B cell (primary cell): ENCODE results near the gene CD59. TPM values are rescaled to one million over a fixed set of nuclear protein-coding genes. Genes with fewer than 3 reads are reported as not detected.

Experiments used
- ATAC-seq: fragments of 200-7000 bp; cut with Tn5 transposase; one replicate; pipeline ENCODE4 v1.10.0; 2021; ENCODE audit warnings: low read depth, mild to moderate bottlenecking, moderate number of reproducible peaks, moderate library complexity
- CTCF ChIA-PET: fragments of 350-600 bp; sonication (Branson Sonifier 250); formaldehyde crosslinking; loops from one replicate; lab custom pipeline; 2021; ENCODE audit warnings: antibody characterized with exemption, inconsistent platforms; lab: Charles Lee
- POLR2A ChIA-PET: fragments of 350-600 bp; sonication (Branson Sonifier 250); formaldehyde crosslinking; loops from one replicate; lab custom pipeline; 2021; ENCODE audit warnings: antibody characterized with exemption; lab: Charles Lee
- DNase-seq: peaks from one replicate; pipeline ENCODE4 v3.0.0; 2013
- H2AFZ ChIP-seq: 2 replicates; pipeline ENCODE4 v1.6.1; 2012; ENCODE audit warnings: mild to moderate bottlenecking, low read depth, low read length; ENCODE audit not compliant: insufficient read depth, poor library complexity, severe bottlenecking
- H3K27ac ChIP-seq, 2 donors: 1 replicate in 1 of 2; 2 replicates in 1 of 2; pipeline ENCODE4 v1.5.1; 2012 to 2013; ENCODE audit warnings: low read length in 2 of 2, mild to moderate bottlenecking in 2 of 2, moderate library complexity in 1 of 2
- H3K27me3 ChIP-seq, 4 experiments: fragments of 200-600 bp in 1 of 4; sonication (generic) in 1 of 4; replicated peaks in 1 of 4; 1 replicate in 2 of 4; 2 replicates in 2 of 4; pipeline versions ENCODE4 v1.6.1 to v1.7.0; 2013 to 2016; ENCODE audit warnings: low read length in 3 of 4, mild to moderate bottlenecking in 2 of 4, mixed read lengths in 1 of 4, moderate library complexity in 1 of 4; ENCODE audit not compliant: insufficient read depth in 4 of 4, control insufficient read depth in 3 of 4; ENCODE audit errors: control extremely low read depth in 1 of 4
- H3K36me3 ChIP-seq, 2 experiments: replicated peaks in 1 of 2; 1 replicate in 1 of 2; 2 replicates in 1 of 2; pipeline versions ENCODE4 v1.6.1 to v1.7.1; 2013; ENCODE audit warnings: low read length in 1 of 2; ENCODE audit not compliant: insufficient read depth in 2 of 2, control insufficient read depth in 1 of 2; ENCODE audit errors: control extremely low read depth in 1 of 2, extremely low read depth in 1 of 2
- H3K4me1 ChIP-seq, 2 donors: fragments of 200-600 bp in 1 of 2; sonication (generic) in 1 of 2; 1 replicate in 1 of 2; 2 replicates in 1 of 2; pipeline versions ENCODE4 v1.5.1 to v1.6.1; 2013 to 2017; ENCODE audit warnings: low read length in 2 of 2; ENCODE audit not compliant: control insufficient read depth in 2 of 2, insufficient read depth in 2 of 2
- H3K4me2 ChIP-seq: replicated peaks from 2 replicates; pipeline ENCODE3; 2012; ENCODE audit warnings: mild to moderate bottlenecking, low read depth, low read length; ENCODE audit not compliant: poor library complexity, severe bottlenecking
- H3K4me3 ChIP-seq, 5 experiments: fragments of 200-600 bp in 1 of 5; sonication (generic) in 1 of 5; 1 replicate in 3 of 5; 2 replicates in 2 of 5; pipeline versions ENCODE4 v1.5.1 to v1.7.0; 2011 to 2016; ENCODE audit warnings: low read length in 4 of 5, mild to moderate bottlenecking in 4 of 5, low read depth in 2 of 5, control low read depth in 1 of 5, moderate library complexity in 1 of 5; ENCODE audit not compliant: insufficient read depth in 1 of 5; ENCODE audit errors: control extremely low read depth in 1 of 5, extremely low read depth in 1 of 5
- H3K79me2 ChIP-seq: fragments of 200-600 bp; sonication (generic); one replicate; pipeline ENCODE4 v1.6.0; 2016; ENCODE audit warnings: low read length; ENCODE audit not compliant: control insufficient read depth, insufficient read depth
- H3K9ac ChIP-seq: fragments of 200-600 bp; sonication (generic); 2 replicates; pipeline ENCODE4 v1.6.1; 2017; ENCODE audit warnings: mild to moderate bottlenecking, low read length, moderate library complexity
- H3K9me3 ChIP-seq, 3 donors: one replicate each; pipeline versions ENCODE4 v1.6.1 to v1.7.1; 2013; ENCODE audit warnings: low read length in 2 of 3; ENCODE audit not compliant: control insufficient read depth in 2 of 3, insufficient read depth in 1 of 3; ENCODE audit errors: control extremely low read depth in 1 of 3
- H4K20me1 ChIP-seq: 2 replicates; pipeline ENCODE4 v1.6.0; 2012; ENCODE audit warnings: mild to moderate bottlenecking, low read length; ENCODE audit not compliant: insufficient read depth, control insufficient read depth, poor library complexity, severe bottlenecking
- H3K27ac Mint-ChIP-seq: one replicate; pipeline ENCODE4 v1.8.0; 2021; ENCODE audit warnings: mixed read lengths
- H3K27me3 Mint-ChIP-seq: one replicate; pipeline ENCODE4 v1.8.0; 2021; ENCODE audit warnings: mixed read lengths
- H3K4me1 Mint-ChIP-seq: one replicate; pipeline ENCODE4 v1.8.0; 2021; ENCODE audit warnings: mixed read lengths
- H3K4me3 Mint-ChIP-seq: one replicate; pipeline ENCODE4 v1.8.0; 2021; ENCODE audit warnings: mixed read lengths
- H3K9me3 Mint-ChIP-seq: one replicate; pipeline ENCODE4 v1.8.0; 2022; ENCODE audit warnings: mixed read lengths; ENCODE audit not compliant: insufficient read depth
- EZH2 ChIP-seq: IDR thresholded peaks from 2 replicates; pipeline ENCODE4 v1.6.1; 2012; ENCODE audit warnings: borderline replicate concordance, low read depth, mild to moderate bottlenecking, moderate library complexity, low read length; ENCODE audit not compliant: insufficient read depth, poor library complexity, severe bottlenecking
- WGBS: methylation state at CpG from one replicate; pipeline ENCODE4 v1.1.5; 2013; ENCODE audit warnings: missing lambda C conversion rate; ENCODE audit not compliant: insufficient coverage; 5-methylcytosine and 5-hydroxymethylcytosine counted together
- intact Hi-C: fragments of 100-400 bp; cut with micrococcal nuclease; formaldehyde crosslinking; loops from one replicate; pipeline ENCODE4 v1.10.0; 2022
- polyA plus RNA-seq: library from polyadenylated mRNA; depleted of rRNA; stranded (reverse); fragments of >200 nt; gene quantifications from 2 replicates; pipeline ENCODE4 v1.2.3, GENCODE V29; 2012
- total RNA-seq, 2 donors: library from RNA; stranded (reverse); fragments of 120-200 nt in 1 of 2; gene quantifications; 1 replicate in 1 of 2; 2 replicates in 1 of 2; pipeline versions ENCODE4 v1.2.3 to v1.2.4, GENCODE V29; 2013 to 2022
- TF ChIP-seq, protein P1 (sequence below): fragments of 200-600 bp; IDR thresholded peaks from one replicate; pipeline ENCODE4 v1.8.0; 2022; ENCODE audit warnings: antibody characterized with exemption, mild to moderate bottlenecking

CD59 gene
- total and polyA plus RNA-seq, 2 donors (not counting 1 experiment from before 2014, with no cell fraction given) = 10.9 to 41.3 TPM

GRCh38 chr11:33773404-33773986, 37.3 kb upstream of the CD59 start:
- H3K4me1 Mint-ChIP-seq = peaks cover 41% of the 10 kb centered on the region
- Histone ChIP-seq H3K27me3 (peaks cover 0 to 16% (median 6%) of the 10 kb centered on the region in 4 experiments), H3K9ac (peak overlapping the region; percentile 95), H3K4me2 (peak overlapping the region; percentile 85), H3K79me2 (peaks cover 36% of the 10 kb centered on the region), H2AFZ (peak overlapping the region; percentile 87), H3K4me3 (peak overlapping the region; percentile 66 to 91 (median 86)), H3K36me3 (peaks cover 2 to 13% of the 10 kb centered on the region in 2 experiments), H3K4me1 (peaks cover 21 to 24% of the 10 kb centered on the region in 2 donors), H3K27ac (peak overlapping the region; percentile 36 to 82), H3K9me3 (no peaks in the 10 kb centered on the region), H4K20me1 (peaks cover 25% of the 10 kb centered on the region)
- intact Hi-C loops = loop anchor here (2.0 to 10.0 kb wide), 3 partner anchors 279 to 879 kb away; partner anchors contain the start of genes CAT and QSER1
- TF ChIP-seq, protein P1, sequence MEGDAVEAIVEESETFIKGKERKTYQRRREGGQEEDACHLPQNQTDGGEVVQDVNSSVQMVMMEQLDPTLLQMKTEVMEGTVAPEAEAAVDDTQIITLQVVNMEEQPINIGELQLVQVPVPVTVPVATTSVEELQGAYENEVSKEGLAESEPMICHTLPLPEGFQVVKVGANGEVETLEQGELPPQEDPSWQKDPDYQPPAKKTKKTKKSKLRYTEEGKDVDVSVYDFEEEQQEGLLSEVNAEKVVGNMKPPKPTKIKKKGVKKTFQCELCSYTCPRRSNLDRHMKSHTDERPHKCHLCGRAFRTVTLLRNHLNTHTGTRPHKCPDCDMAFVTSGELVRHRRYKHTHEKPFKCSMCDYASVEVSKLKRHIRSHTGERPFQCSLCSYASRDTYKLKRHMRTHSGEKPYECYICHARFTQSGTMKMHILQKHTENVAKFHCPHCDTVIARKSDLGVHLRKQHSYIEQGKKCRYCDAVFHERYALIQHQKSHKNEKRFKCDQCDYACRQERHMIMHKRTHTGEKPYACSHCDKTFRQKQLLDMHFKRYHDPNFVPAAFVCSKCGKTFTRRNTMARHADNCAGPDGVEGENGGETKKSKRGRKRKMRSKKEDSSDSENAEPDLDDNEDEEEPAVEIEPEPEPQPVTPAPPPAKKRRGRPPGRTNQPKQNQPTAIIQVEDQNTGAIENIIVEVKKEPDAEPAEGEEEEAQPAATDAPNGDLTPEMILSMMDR = peak; percentile 7
- no peak for TF ChIP-seq EZH2
- H3K27ac Mint-ChIP-seq = peak overlapping the region; percentile 95
- peaks cover 13% of the 10 kb centered on the region for H3K27me3 Mint-ChIP-seq
- H3K9me3 Mint-ChIP-seq = no peaks in the 10 kb centered on the region
- CTCF ChIA-PET = interaction anchor here (0.8 kb wide), 1 partner anchor 72 kb away, joined by 3 read pairs; no protein-coding TSS in a partner anchor
- peak overlapping the region; percentile 92 for H3K4me3 Mint-ChIP-seq
- WGBS = 4% methylated on average over 17 of the region's 22 CpGs
- POLR2A ChIA-PET = no interaction called here
- DNase-seq (no peak), ATAC-seq (no peak)

GRCh38 chr11:33772870-33773269, 36.6 kb upstream of the CD59 start:
- ChIA-PET CTCF (interaction anchor here (0.8 kb wide), 1 partner anchor 71 kb away, joined by 3 read pairs; no protein-coding TSS in a partner anchor), POLR2A (no interaction called here)
- H3K79me2 ChIP-seq = peaks cover 36% of the 10 kb centered on the region
- no peak overlapping the region for H2AFZ ChIP-seq
- peaks cover 2 to 19% of the 10 kb centered on the region in 2 experiments for H3K36me3 ChIP-seq
- Mint-ChIP-seq H3K4me3 (peak overlapping the region; percentile 92), H3K27me3 (peaks cover 10% of the 10 kb centered on the region), H3K27ac (no peak overlapping the region), H3K4me1 (peaks cover 41% of the 10 kb centered on the region), H3K9me3 (no peaks in the 10 kb centered on the region)
- no peak overlapping the region for H3K4me3 ChIP-seq
- no peak overlapping the region for H3K27ac ChIP-seq
- peak overlapping the region; percentile 85 for H3K4me2 ChIP-seq
- 67% methylated on average over 1 of the region's 1 CpG for WGBS
- no peak for TF ChIP-seq EZH2
- TF ChIP-seq, protein P1 = no peak
- H3K27me3 ChIP-seq = peaks cover 0 to 10% (median 3%) of the 10 kb centered on the region in 4 experiments
- H3K9me3 ChIP-seq = no peaks in the 10 kb centered on the region
- peaks cover 21 to 24% of the 10 kb centered on the region in 2 donors for H3K4me1 ChIP-seq
- H3K9ac ChIP-seq = peak overlapping the region; percentile 95
- DNase-seq (no peak), ATAC-seq (no peak)
- peaks cover 25% of the 10 kb centered on the region for H4K20me1 ChIP-seq
- intact Hi-C loops = loop anchor here (2.0 to 10.0 kb wide), 3 partner anchors 280 to 878 kb away; partner anchors contain the start of genes CAT and QSER1
